Fibroblast of lung (primary cell): ENCODE data around the gene RTKN2. TPM values are rescaled to one million over a fixed set of nuclear protein-coding genes. Genes with fewer than 3 reads are reported as not detected.

ENCODE experiments used
- DNase-seq, 2 donors: peaks; one replicate each; pipeline versions ENCODE4 v3.0.0 to v3.0.0-alpha.2; 2010; ENCODE audit warnings: low read depth in 2 of 2
- H2AFZ ChIP-seq: 2 replicates; pipeline ENCODE4 v1.5.1; 2012; ENCODE audit warnings: low read length, control low read depth, inconsistent platforms
- H3K27ac ChIP-seq: 2 replicates; pipeline ENCODE4 v1.5.1; 2011; ENCODE audit warnings: low read length, control low read depth; ENCODE audit not compliant: insufficient read depth
- H3K27me3 ChIP-seq: 2 replicates; pipeline ENCODE4 v1.5.1; 2011; ENCODE audit warnings: mild to moderate bottlenecking, low read length; ENCODE audit not compliant: control insufficient read depth, insufficient read depth
- H3K36me3 ChIP-seq: 2 replicates; pipeline ENCODE4 v1.5.1; 2011; ENCODE audit warnings: low read length; ENCODE audit not compliant: control insufficient read depth, insufficient read depth
- H3K4me1 ChIP-seq: 2 replicates; pipeline ENCODE4 v1.5.1; 2011; ENCODE audit warnings: low read length; ENCODE audit not compliant: control insufficient read depth, insufficient read depth; ENCODE audit errors: extremely low read depth
- H3K4me2 ChIP-seq: 2 replicates; pipeline ENCODE4 v1.5.1; 2011; ENCODE audit warnings: low read length, control low read depth; ENCODE audit not compliant: insufficient read depth; ENCODE audit errors: extremely low read depth
- H3K4me3 ChIP-seq, 4 experiments: fragments of 200-600 bp in 1 of 4; sonication (generic) in 1 of 4; replicated peaks in 1 of 4; 2 replicates each; pipeline ENCODE4 v1.5.1; 2011 to 2016; ENCODE audit warnings: low read length in 4 of 4, low read depth in 3 of 4, mild to moderate bottlenecking in 3 of 4, control low read depth in 2 of 4, inconsistent platforms in 1 of 4, mixed read lengths in 1 of 4; ENCODE audit not compliant: insufficient read depth in 1 of 4; ENCODE audit errors: control extremely low read depth in 1 of 4
- H3K79me2 ChIP-seq: 2 replicates; pipeline ENCODE4 v1.5.1; 2012; ENCODE audit warnings: mild to moderate bottlenecking, low read length, inconsistent platforms; ENCODE audit not compliant: control insufficient read depth, insufficient read depth
- H3K9ac ChIP-seq: 2 replicates; pipeline ENCODE4 v1.5.1; 2011; ENCODE audit warnings: mild to moderate bottlenecking, low read length, control low read depth; ENCODE audit not compliant: insufficient read depth
- H3K9me3 ChIP-seq: 2 replicates; pipeline ENCODE4 v1.5.1; 2012; ENCODE audit warnings: low read depth, low read length; ENCODE audit not compliant: control insufficient read depth, insufficient read depth
- H4K20me1 ChIP-seq: 2 replicates; pipeline ENCODE4 v1.5.1; 2011; ENCODE audit warnings: low read length; ENCODE audit not compliant: control insufficient read depth, insufficient read depth; ENCODE audit errors: extremely low read depth
- CTCF ChIP-seq, 2 donors: IDR thresholded peaks in 1 of 2; conservative IDR thresholded peaks in 1 of 2; 1 replicate in 1 of 2; 2 replicates in 1 of 2; pipeline ENCODE4 v1.5.1; 2011 to 2012; ENCODE audit warnings: low read length in 2 of 2, control low read depth in 1 of 2, inconsistent platforms in 1 of 2, low read depth in 1 of 2, mild to moderate bottlenecking in 1 of 2
- EZH2 ChIP-seq: IDR thresholded peaks from 2 replicates; pipeline ENCODE4 v1.5.1; 2012; ENCODE audit warnings: low read length, control low read depth, mild to moderate bottlenecking; ENCODE audit errors: missing control alignments
- polyA plus RNA-seq, 2 donors: library from polyadenylated mRNA; depleted of rRNA in 1 of 2; stranded (reverse) in 1 of 2; unstranded in 1 of 2; fragments of >200 nt; gene quantifications; 2 replicates each; pipeline ENCODE4 v1.2.1, GENCODE V29; 2011 to 2012; ENCODE audit warnings: missing spikeins in 1 of 2
- total RNA-seq: library from RNA; depleted of rRNA; stranded (reverse); fragments of >200 nt; gene quantifications from 2 replicates; pipeline ENCODE4 v1.2.1, GENCODE V29; 2014

Gene RTKN2
- total and polyA plus RNA-seq, 2 donors (not counting 1 experiment from before 2014, with no cell fraction given), result 1.1 to 1.2 TPM

- peak overlapping the region; percentile 4 for H3K4me2 ChIP-seq
- TF ChIP-seq CTCF (conservative IDR thresholded peaks at IDR 0.05 in 1 of 2, IDR thresholded peaks at IDR 0.05 in 1 of 2; ENCODE audit: low read depth in 1 of 2, low read length in 2 of 2) (no peak), EZH2 (no peak)
- H3K36me3 ChIP-seq, result no peaks in the 10 kb centered on the region
- H2AFZ ChIP-seq, result no peak overlapping the region
- no peaks in the 10 kb centered on the region for H4K20me1 ChIP-seq
- DNase-seq, result peak; percentile 51 to 87
- no peaks in the 10 kb centered on the region for H3K27me3 ChIP-seq
- no peaks in the 10 kb centered on the region for H3K4me1 ChIP-seq
- no peak overlapping the region for H3K9ac ChIP-seq
- no peak overlapping the region for H3K4me3 ChIP-seq
- H3K79me2 ChIP-seq, result no peaks in the 10 kb centered on the region
- no peak overlapping the region for H3K27ac ChIP-seq
- no peaks in the 10 kb centered on the region for H3K9me3 ChIP-seq
Measured at GRCh38 chr10:62153191-62153590, 115.5 kb downstream of the RTKN2 start.

GRCh38 chr10:62149621-62150020 is 119.0 kb downstream of the RTKN2 start:
- Histone ChIP-seq H3K4me1 (no peaks in the 10 kb centered on the region), H3K9me3 (no peaks in the 10 kb centered on the region), H3K4me2 (no peak overlapping the region), H3K4me3 (no peak overlapping the region), H3K79me2 (no peaks in the 10 kb centered on the region), H4K20me1 (no peaks in the 10 kb centered on the region), H3K27ac (no peak overlapping the region), H3K36me3 (no peaks in the 10 kb centered on the region), H3K9ac (no peak overlapping the region), H2AFZ (no peak overlapping the region), H3K27me3 (no peaks in the 10 kb centered on the region)
- TF ChIP-seq EZH2 (no peak), CTCF (conservative IDR thresholded peaks at IDR 0.05 in 1 of 2, IDR thresholded peaks at IDR 0.05 in 1 of 2; ENCODE audit: low read depth in 1 of 2, low read length in 2 of 2) (no peak)
- no peak for DNase-seq

- no peak overlapping the region for H3K4me3 ChIP-seq
- H3K9ac ChIP-seq, result no peak overlapping the region
- no peak overlapping the region for H2AFZ ChIP-seq
- no peak for DNase-seq
- no peaks in the 10 kb centered on the region for H4K20me1 ChIP-seq
- H3K27me3 ChIP-seq, result no peaks in the 10 kb centered on the region
- H3K4me2 ChIP-seq, result no peak overlapping the region
- no peaks in the 10 kb centered on the region for H3K4me1 ChIP-seq
- H3K79me2 ChIP-seq, result no peaks in the 10 kb centered on the region
- H3K9me3 ChIP-seq, result no peaks in the 10 kb centered on the region
- no peaks in the 10 kb centered on the region for H3K36me3 ChIP-seq
- no peak overlapping the region for H3K27ac ChIP-seq
- no peak for TF ChIP-seq EZH2
- TF ChIP-seq CTCF (conservative IDR thresholded peaks at IDR 0.05 in 1 of 2, IDR thresholded peaks at IDR 0.05 in 1 of 2; ENCODE audit: low read depth in 1 of 2, low read length in 2 of 2), result no peak
Measured at GRCh38 chr10:62148155-62148554, 120.5 kb downstream of the RTKN2 start.
